ENCODE measurements around the gene C6orf47. TPM values are rescaled to one million over a fixed set of nuclear protein-coding genes. Genes with fewer than 3 reads are reported as not detected.

Gene C6orf47
- total RNA-seq, 1 donor from 2014 or later, result 16.5 TPM

Small RNA genes lying within 50 kb of the gene (microRNA-seq; reads per million reads assigned to microRNA genes)
- gene MIR4646 (0.97 reads per million), gene MIR6832 (not detected)

Other genes starting within 250 kb of the C6orf47 start
- 1.3 TPM for gene MICB, start 162.6 kb downstream of the C6orf47 start, total RNA-seq
- gene MCCD1, start 131.8 kb downstream of the C6orf47 start, total RNA-seq, result not detected
- gene DDX39B, start 118.8 kb downstream of the C6orf47 start, total RNA-seq, result 145 TPM
- 2.3 TPM for gene ATP6V1G2, start 114.2 kb downstream of the C6orf47 start, total RNA-seq
- 9.2 TPM for gene NFKBIL1, start 113.2 kb downstream of the C6orf47 start, total RNA-seq
- gene LTA, start 88.5 kb downstream of the C6orf47 start, total RNA-seq, result not detected
- 0.59 TPM for gene TNF, start 85.2 kb downstream of the C6orf47 start, total RNA-seq
- gene LTB, start 78.4 kb downstream of the C6orf47 start, total RNA-seq, result not detected
- 5.5 TPM for gene LST1, start 74.5 kb downstream of the C6orf47 start, total RNA-seq
- gene NCR3, start 67.8 kb downstream of the C6orf47 start, total RNA-seq, result not detected
- 17.7 TPM for gene AIF1, start 45.5 kb downstream of the C6orf47 start, total RNA-seq
- gene PRRC2A, start 40.1 kb downstream of the C6orf47 start, total RNA-seq, result 69.1 TPM
- gene BAG6, start 8.1 kb downstream of the C6orf47 start, total RNA-seq, result 253 TPM
- gene APOM, start 4.9 kb downstream of the C6orf47 start, total RNA-seq, result 1.9 TPM
- gene GPANK1, start 4.2 kb upstream of the C6orf47 start, total RNA-seq, result 19.2 TPM
- gene CSNK2B, start 5.3 kb upstream of the C6orf47 start, total RNA-seq, result 95.1 TPM
- gene LY6G5B, start 9.2 kb upstream of the C6orf47 start, total RNA-seq, result 2.8 TPM
- 1.3 TPM for gene LY6G5C, start 20.3 kb upstream of the C6orf47 start, total RNA-seq
- gene ABHD16A, start 42.5 kb upstream of the C6orf47 start, total RNA-seq, result 27.9 TPM
- gene LY6G6F, start 46.1 kb upstream of the C6orf47 start, total RNA-seq, result not detected
- not detected for gene LY6G6D, start 54.6 kb upstream of the C6orf47 start, total RNA-seq
- gene LY6G6C, start 61.0 kb upstream of the C6orf47 start, total RNA-seq, result not detected
- gene MPIG6B, start 62.6 kb upstream of the C6orf47 start, total RNA-seq, result 0.13 TPM
- 32.9 TPM for gene DDAH2, start 68.5 kb upstream of the C6orf47 start, total RNA-seq
- gene CLIC1, start 75.8 kb upstream of the C6orf47 start, total RNA-seq, result 86.8 TPM
- gene MSH5, start 79.2 kb upstream of the C6orf47 start, total RNA-seq, result 1.8 TPM
- gene SAPCD1, start 101.9 kb upstream of the C6orf47 start, total RNA-seq, result 0.86 TPM
- 9.5 TPM for gene VWA7, start 116.5 kb upstream of the C6orf47 start, total RNA-seq
- gene VARS1, start 135.0 kb upstream of the C6orf47 start, total RNA-seq, result 22.1 TPM
- gene LSM2, start 146.2 kb upstream of the C6orf47 start, total RNA-seq, result 23.0 TPM
- gene HSPA1L, start 154.5 kb upstream of the C6orf47 start, total RNA-seq, result 2.0 TPM
- 324 TPM for gene HSPA1A, start 154.8 kb upstream of the C6orf47 start, total RNA-seq
- 236 TPM for gene HSPA1B, start 167.0 kb upstream of the C6orf47 start, total RNA-seq
- gene NEU1, start 202.0 kb upstream of the C6orf47 start, total RNA-seq, result 24.1 TPM
- not detected for gene SLC44A4, start 218.2 kb upstream of the C6orf47 start, total RNA-seq
- 15.5 TPM for gene EHMT2, start 236.9 kb upstream of the C6orf47 start, total RNA-seq
- 3.1 TPM for gene ZBTB12, start 241.3 kb upstream of the C6orf47 start, total RNA-seq